Sigmoid colon (tissue), 3 donors: Measurements from ENCODE around the gene SNAP29.

ENCODE experiments used
- CTCF ChIP-seq, 4 experiments: fragments of 450-650 bp in 3 of 4; fragments of 200-600 bp in 1 of 4; IDR thresholded peaks; one replicate each; pipeline ENCODE4 v1.5.1; 2016 to 2019; ENCODE audit warnings: antibody characterized with exemption in 4 of 4, mild to moderate bottlenecking in 3 of 4, moderate library complexity in 2 of 4
- POLR2A ChIP-seq, 2 donors: fragments of 450-650 bp; IDR thresholded peaks; one replicate each; pipeline ENCODE4 v1.6.1; 2016; ENCODE audit warnings: antibody characterized with exemption in 2 of 2, mild to moderate bottlenecking in 2 of 2, moderate library complexity in 2 of 2

DNA sequence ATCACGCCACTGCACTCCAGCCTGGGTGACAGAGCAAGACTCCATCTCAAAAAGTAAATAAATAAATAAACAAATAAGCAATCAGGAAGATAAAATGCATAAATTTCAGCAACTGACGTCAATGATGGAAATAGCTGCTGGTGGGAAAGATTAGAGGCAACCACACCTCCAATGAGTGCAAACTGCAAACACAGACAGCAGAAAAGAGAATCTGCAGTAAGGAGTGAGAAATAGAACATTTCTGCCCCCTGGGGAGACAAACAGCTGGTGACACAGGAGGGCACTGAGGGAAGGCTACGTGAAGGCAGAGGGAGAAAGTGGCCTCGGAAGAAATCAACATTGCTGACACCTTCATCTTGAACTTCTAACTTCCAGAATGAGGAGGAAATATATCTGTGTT lies 6.7 kb upstream of the SNAP29 start:
- TF ChIP-seq CTCF (IDR thresholded peaks at IDR 0.05), result no peak
- TF ChIP-seq POLR2A (IDR thresholded peaks at IDR 0.05), result no peak
